Measurements from ENCODE around the gene RAB26. TPM values are rescaled to one million over a fixed set of nuclear protein-coding genes. Genes with fewer than 3 reads are reported as not detected.
"Not testable (repeated sequence)": the region's sequence is repeated elsewhere in the genome, so short reads cannot be mapped to it uniquely, and the experiment has no call there.

The RAB26 gene
- total and polyA plus RNA-seq, 9 donors, result 0.12 to 0.80 (median 0.35) TPM; not detected in 5

- WGBS, 3 donors, result 95% methylated on average over 62 to 73 of the region's 73 CpGs
- H3K4me1 ChIP-seq (ENCODE audit: insufficient read depth); DNase-seq; H3K9me3 ChIP-seq; H3K27ac ChIP-seq; intact Hi-C loops (cut with DNase I); H3K4me3 ChIP-seq; H3K27me3 ChIP-seq; H3K36me3 ChIP-seq: not testable (repeated sequence)
These were observed 39.8 kb upstream of the RAB26 start for GRCh38 chr16:2108446-2109270.

DNA sequence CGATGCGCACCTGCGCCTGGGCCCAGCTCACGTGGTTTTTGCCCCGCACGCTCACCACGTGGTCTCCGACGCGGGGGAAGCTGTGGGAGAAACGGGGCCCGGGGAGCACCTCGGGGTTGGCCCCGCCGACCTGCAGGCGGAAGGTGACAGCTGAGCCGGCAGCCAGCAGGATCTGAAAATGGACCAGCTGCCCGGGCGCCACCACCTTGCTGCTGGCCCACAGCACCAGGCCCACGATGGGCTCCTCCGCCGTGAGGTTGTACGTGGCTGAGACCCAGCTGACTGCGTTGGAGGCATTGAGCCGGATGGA, 39.2 kb upstream of the RAB26 start:
- WGBS, 3 donors, result 89 to 94% (median 91%) methylated on average over 18 to 25 of the region's 25 CpGs
- H3K27ac ChIP-seq; intact Hi-C loops (cut with DNase I); H3K4me1 ChIP-seq (ENCODE audit: insufficient read depth); H3K36me3 ChIP-seq; DNase-seq; H3K4me3 ChIP-seq; H3K27me3 ChIP-seq; H3K9me3 ChIP-seq: not testable (repeated sequence)

GRCh38 chr16:2109872-2110271, 38.6 kb upstream of the RAB26 start:
- H3K36me3 ChIP-seq; H3K27ac ChIP-seq; H3K27me3 ChIP-seq; H3K4me3 ChIP-seq; H3K4me1 ChIP-seq (ENCODE audit: insufficient read depth); intact Hi-C loops (cut with DNase I); DNase-seq; H3K9me3 ChIP-seq: not testable (repeated sequence)
- 84 to 85% (median 85%) methylated on average over 15 to 23 of the region's 23 CpGs for WGBS, 3 donors

DNA sequence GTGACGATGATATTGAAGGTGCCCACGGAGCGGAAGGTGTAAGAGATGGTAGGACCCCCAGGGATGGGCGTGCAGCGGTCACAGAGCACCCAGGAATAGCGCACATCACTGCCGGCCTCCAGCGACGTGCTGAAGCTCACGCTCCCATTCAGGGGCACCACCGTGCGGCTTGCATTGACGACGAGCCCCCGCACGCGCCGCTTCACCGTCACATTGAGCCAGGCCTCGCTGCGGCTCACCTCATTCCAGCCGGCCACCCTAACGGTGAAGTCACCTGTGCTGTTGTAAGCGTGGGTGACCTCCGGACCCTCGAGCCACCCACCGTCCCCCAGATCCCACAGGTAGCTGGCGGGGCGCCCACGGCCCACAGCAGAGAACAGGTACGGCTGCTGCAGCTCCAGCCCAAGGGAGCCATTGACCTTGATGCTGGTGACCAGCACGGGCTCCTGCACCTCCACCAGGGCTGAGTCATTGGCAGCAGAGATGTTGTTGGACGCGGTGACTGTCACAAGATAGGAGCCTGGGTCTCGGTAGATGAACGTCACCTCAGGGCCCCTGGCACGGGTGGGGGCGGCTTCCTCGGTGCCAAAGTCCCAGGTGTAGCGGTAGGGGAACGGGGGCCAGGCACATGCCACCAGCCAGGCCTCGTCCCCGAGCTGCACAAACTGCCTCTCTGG, 38.0 kb upstream of the RAB26 start:
- H3K4me1 ChIP-seq (ENCODE audit: insufficient read depth); intact Hi-C loops (cut with DNase I); H3K27me3 ChIP-seq; DNase-seq; H3K4me3 ChIP-seq; H3K27ac ChIP-seq; H3K36me3 ChIP-seq; H3K9me3 ChIP-seq: not testable (repeated sequence)
- 89 to 94% (median 91%) methylated on average over 41 to 42 of the region's 43 CpGs for WGBS, 3 donors

GRCh38 chr16:2111009-2111353, 37.4 kb upstream of the RAB26 start:
- H3K36me3 ChIP-seq; intact Hi-C loops (cut with DNase I); H3K4me3 ChIP-seq; H3K27ac ChIP-seq; H3K4me1 ChIP-seq (ENCODE audit: insufficient read depth); H3K27me3 ChIP-seq; DNase-seq; H3K9me3 ChIP-seq: not testable (repeated sequence)
- WGBS, 3 donors, result 91 to 94% (median 94%) methylated on average over 31 to 36 of the region's 36 CpGs

GRCh38 chr16:2111412-2112335, 36.8 kb upstream of the RAB26 start:
- DNase-seq; H3K4me3 ChIP-seq; H3K36me3 ChIP-seq; intact Hi-C loops (cut with DNase I); H3K9me3 ChIP-seq; H3K27ac ChIP-seq; H3K27me3 ChIP-seq; H3K4me1 ChIP-seq (ENCODE audit: insufficient read depth): not testable (repeated sequence)
- 90 to 95% (median 93%) methylated on average over 46 to 65 of the region's 65 CpGs for WGBS, 3 donors

- DNase-seq; H3K36me3 ChIP-seq; intact Hi-C loops (cut with DNase I); H3K4me3 ChIP-seq; H3K27ac ChIP-seq; H3K27me3 ChIP-seq; H3K9me3 ChIP-seq; H3K4me1 ChIP-seq (ENCODE audit: insufficient read depth): not testable (repeated sequence)
- 77 to 82% (median 80%) methylated on average over 26 to 30 of the region's 30 CpGs for WGBS, 3 donors
These were observed 35.8 kb upstream of the RAB26 start for GRCh38 chr16:2112539-2113106.

- DNase-seq; H3K36me3 ChIP-seq; H3K27ac ChIP-seq; intact Hi-C loops (cut with DNase I); H3K4me3 ChIP-seq; H3K27me3 ChIP-seq; H3K9me3 ChIP-seq; H3K4me1 ChIP-seq (ENCODE audit: insufficient read depth): not testable (repeated sequence)
- 87 to 92% (median 90%) methylated on average over 22 to 26 of the region's 26 CpGs for WGBS, 3 donors
These were observed 34.2 kb upstream of the RAB26 start for GRCh38 chr16:2114225-2114624.

GRCh38 chr16:2114885-2115590, 33.4 kb upstream of the RAB26 start:
- H3K36me3 ChIP-seq; intact Hi-C loops (cut with DNase I); H3K27me3 ChIP-seq; H3K4me1 ChIP-seq (ENCODE audit: insufficient read depth); H3K4me3 ChIP-seq; H3K27ac ChIP-seq; H3K9me3 ChIP-seq; DNase-seq: not testable (repeated sequence)
- 75 to 85% (median 79%) methylated on average over 20 to 33 of the region's 34 CpGs for WGBS, 3 donors

Measured in ovary (tissue), 9 donors.